PC-9 (cell line): ENCODE results near the gene MORN2.

ENCODE experiments used
- CTCF ChIP-seq: fragments of 200-600 bp; sonication (generic); conservative IDR thresholded peaks from 2 replicates; pipeline ENCODE4 v1.6.1; 2017; ENCODE audit warnings: mixed run types, antibody characterized with exemption, mild to moderate bottlenecking, moderate library complexity
- EZH2 ChIP-seq: fragments of 200-600 bp; sonication (generic); IDR thresholded peaks from 2 replicates; pipeline ENCODE4 v1.8.0; 2017; ENCODE audit warnings: antibody characterized with exemption, low read depth

GRCh38 chr2:38900726-38901125 lies 24.9 kb downstream of the MORN2 start:
- no peak for TF ChIP-seq CTCF
- no peak for TF ChIP-seq EZH2
